Psoas muscle (tissue), 8 donors: ENCODE results near the gene COL4A1. TPM values are rescaled to one million over a fixed set of nuclear protein-coding genes. Genes with fewer than 3 reads are reported as not detected.
A peak's percentile ranks its signal among the peaks of the same experiment; 100 is the strongest.

ENCODE experiments used
- ATAC-seq, 4 donors: fragments of 200-7000 bp; cut with Tn5 transposase; one replicate each; pipeline ENCODE4 v1.9.1; 2020; ENCODE audit warnings: moderate library complexity in 3 of 4, mild to moderate bottlenecking in 2 of 4
- DNase-seq, 2 donors: peaks; one replicate each; pipeline ENCODE4 v3.0.0-alpha.2; 2020
- H3K27ac ChIP-seq: fragments of 200-600 bp; one replicate; pipeline ENCODE4 v1.8.0; 2022
- H3K27me3 ChIP-seq, 3 donors: fragments of 200-600 bp in 1 of 3; one replicate each; pipeline versions ENCODE4 v1.6.1 to v1.8.0; 2013 to 2022; ENCODE audit warnings: low read length in 2 of 3, mild to moderate bottlenecking in 2 of 3, moderate library complexity in 1 of 3; ENCODE audit not compliant: insufficient read depth in 3 of 3
- H3K36me3 ChIP-seq, 2 donors: fragments of 200-600 bp in 1 of 2; one replicate each; pipeline versions ENCODE4 v1.6.1 to v1.8.0; 2013 to 2022; ENCODE audit warnings: low read depth in 1 of 2, mild to moderate bottlenecking in 1 of 2, moderate library complexity in 1 of 2; ENCODE audit not compliant: insufficient read depth in 1 of 2
- H3K4me1 ChIP-seq: fragments of 200-600 bp; one replicate; pipeline ENCODE4 v1.8.0; 2022
- H3K4me3 ChIP-seq: fragments of 200-600 bp; one replicate; pipeline ENCODE4 v1.8.0; 2022; ENCODE audit warnings: mild to moderate bottlenecking
- H3K9me3 ChIP-seq: fragments of 200-600 bp; one replicate; pipeline ENCODE4 v1.8.0; 2022
- WGBS, 3 donors: extraction: QIAGEN DNeasy Blood & Tissue Kit; methylation state at CpG; one replicate each; pipeline versions ENCODE4 v1.1.6 to v1.1.7; 2013; 5-methylcytosine and 5-hydroxymethylcytosine counted together
- intact Hi-C, 2 donors: fragments of 100-400 bp; cut with DNase I; formaldehyde crosslinking; loops; one replicate each; pipeline versions ENCODE4 v1.11.0 to v1.14.2; 2022
- polyA plus RNA-seq, 3 donors: library from polyadenylated mRNA; stranded (reverse); fragments of 200-250 nt; gene quantifications; one replicate each; pipeline ENCODE4 v1.2.3, GENCODE V29; 2013
- total RNA-seq, 4 donors: library from RNA; stranded (reverse); fragmentation: NEBNext Ultra II Directional in 2 of 4; extraction: Animal tissue kit (Norgen Biotek cat#: 25700) in 2 of 4; gene quantifications; one replicate each; pipeline versions ENCODE4 v1.2.1 to v1.2.4, GENCODE V29; 2021 to 2023
- TF ChIP-seq, protein P1 (sequence below): fragments of 200-600 bp; IDR thresholded peaks from one replicate; pipeline ENCODE4 v1.8.0; 2022; ENCODE audit warnings: antibody characterized with exemption
- donor health status: healthy with polysubstance abuse.
- donor health status: DM: no; HTN: no; CAD: no; lungs with moderate emphysema.
- donor health status: Bipolar disorder and iron deficiency.
- donor health status: healthy.
- donor health status: DM: yes; HTN: yes; CAD: no.
- donor health status: DM: no; HTN: no; CAD: no.
- donor health status: DM: no; HTN: no; CAD: no.
- donor health status: DM: yes; HTN: yes; CAD: no.

COL4A1 gene
- total and polyA plus RNA-seq, 7 donors = 39.0 to 127 (median 97.0) TPM

DNA sequence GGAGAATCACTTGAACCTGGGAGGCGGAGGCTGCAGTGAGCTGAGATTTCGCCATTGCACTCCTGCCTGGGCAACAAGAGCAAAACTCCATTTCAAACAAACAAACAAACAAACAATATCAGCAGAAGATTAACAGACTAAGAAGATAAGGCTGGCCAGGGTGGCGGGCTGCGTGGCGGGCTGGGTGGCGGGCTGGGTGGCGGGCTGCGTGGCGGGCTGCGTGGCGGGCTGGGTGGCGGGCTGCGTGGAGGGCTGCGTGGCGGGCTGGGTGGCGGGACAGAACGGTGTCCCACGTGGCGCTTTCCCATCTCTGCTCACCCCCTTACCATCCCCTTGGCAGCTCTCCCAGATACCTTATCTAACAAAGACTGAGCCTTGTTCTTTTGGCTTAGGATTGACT, 196.2 kb downstream of the COL4A1 start:
- ATAC-seq (no peak), DNase-seq (no peak)
- Histone ChIP-seq H3K9me3 (no peaks in the 10 kb centered on the region), H3K4me1 (peaks cover 13% of the 10 kb centered on the region), H3K27me3 (no peaks in the 10 kb centered on the region), H3K27ac (peak overlapping the region; percentile 83), H3K4me3 (no peak overlapping the region), H3K36me3 (no peaks in the 10 kb centered on the region)
- intact Hi-C loops = loop anchor here in 1 of 2 donors (2.0 kb wide), 1 partner anchor 324 kb away; the partner anchor contains the start of gene IRS2
- TF ChIP-seq, protein P1, sequence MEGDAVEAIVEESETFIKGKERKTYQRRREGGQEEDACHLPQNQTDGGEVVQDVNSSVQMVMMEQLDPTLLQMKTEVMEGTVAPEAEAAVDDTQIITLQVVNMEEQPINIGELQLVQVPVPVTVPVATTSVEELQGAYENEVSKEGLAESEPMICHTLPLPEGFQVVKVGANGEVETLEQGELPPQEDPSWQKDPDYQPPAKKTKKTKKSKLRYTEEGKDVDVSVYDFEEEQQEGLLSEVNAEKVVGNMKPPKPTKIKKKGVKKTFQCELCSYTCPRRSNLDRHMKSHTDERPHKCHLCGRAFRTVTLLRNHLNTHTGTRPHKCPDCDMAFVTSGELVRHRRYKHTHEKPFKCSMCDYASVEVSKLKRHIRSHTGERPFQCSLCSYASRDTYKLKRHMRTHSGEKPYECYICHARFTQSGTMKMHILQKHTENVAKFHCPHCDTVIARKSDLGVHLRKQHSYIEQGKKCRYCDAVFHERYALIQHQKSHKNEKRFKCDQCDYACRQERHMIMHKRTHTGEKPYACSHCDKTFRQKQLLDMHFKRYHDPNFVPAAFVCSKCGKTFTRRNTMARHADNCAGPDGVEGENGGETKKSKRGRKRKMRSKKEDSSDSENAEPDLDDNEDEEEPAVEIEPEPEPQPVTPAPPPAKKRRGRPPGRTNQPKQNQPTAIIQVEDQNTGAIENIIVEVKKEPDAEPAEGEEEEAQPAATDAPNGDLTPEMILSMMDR = no peak
- WGBS, 3 donors = 98 to 100% (median 99%) methylated on average over 13 to 19 of the region's 19 CpGs

DNA sequence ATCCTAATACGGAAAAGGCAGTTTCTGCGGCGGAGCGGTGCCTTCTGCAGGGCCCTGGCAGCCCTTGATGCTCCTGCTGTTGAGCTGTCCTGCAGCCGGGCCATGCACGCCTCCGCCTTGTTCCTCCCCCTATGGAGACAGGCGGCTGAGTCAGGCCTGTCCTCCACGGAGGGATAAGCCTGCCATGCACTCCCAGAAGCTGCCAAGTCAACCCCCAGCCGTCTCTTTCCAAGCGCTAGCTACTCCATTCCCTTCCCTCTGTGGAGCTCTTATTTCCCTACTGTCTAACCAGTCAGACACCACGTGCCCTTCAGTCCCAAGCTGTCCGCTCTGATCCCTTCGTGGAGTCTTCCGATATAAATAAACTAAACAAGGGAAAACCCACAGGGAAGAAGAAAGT, 197.0 kb downstream of the COL4A1 start:
- no peaks in the 10 kb centered on the region for H3K9me3 ChIP-seq
- H3K36me3 ChIP-seq = no peaks in the 10 kb centered on the region
- ATAC-seq (peak; percentile 80 to 90 (median 86)), DNase-seq (peak; percentile 87 to 92)
- H3K4me1 ChIP-seq = peaks cover 13% of the 10 kb centered on the region
- peak overlapping the region; percentile 83 for H3K27ac ChIP-seq
- TF ChIP-seq, protein P1 = no peak
- intact Hi-C loops = loop anchor here in 1 of 2 donors (2.0 to 10.0 kb wide), 4 partner anchors 323 to 1149 kb away; partner anchors contain the start of gene IRS2
- H3K27me3 ChIP-seq = no peaks in the 10 kb centered on the region
- 12 to 27% (median 18%) methylated on average over 15 of the region's 15 CpGs for WGBS, 3 donors
- H3K4me3 ChIP-seq = no peak overlapping the region

DNA sequence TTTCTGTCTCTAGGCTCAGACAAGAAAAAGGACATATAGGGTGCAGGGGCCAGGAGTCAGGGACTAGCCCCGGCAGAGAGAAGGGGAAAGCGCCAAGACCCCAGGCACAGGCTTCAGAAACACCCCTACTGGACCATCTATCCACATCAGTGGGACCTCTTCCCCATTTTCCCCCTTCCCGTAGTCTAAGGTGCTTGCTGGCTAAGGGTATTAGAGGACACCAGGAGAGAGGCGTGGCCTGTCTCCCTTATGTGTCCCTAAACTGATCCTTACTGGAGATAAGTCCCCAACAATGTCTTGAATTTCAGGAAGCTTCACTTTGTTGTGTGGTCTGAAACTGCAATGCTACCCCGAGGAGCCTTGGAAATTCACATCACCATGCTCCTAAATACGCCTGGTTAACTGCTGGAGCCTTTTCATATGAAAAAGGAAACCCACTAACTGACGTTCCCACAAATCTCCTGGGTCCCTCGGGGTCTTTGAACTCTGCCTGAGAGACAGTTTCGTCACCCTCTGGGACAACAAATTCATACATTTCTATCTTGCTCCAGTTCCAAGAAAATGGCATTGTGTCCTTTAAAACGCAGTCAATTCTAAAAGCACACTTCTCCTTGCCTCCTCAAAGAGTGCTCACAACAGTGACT, 197.7 kb downstream of the COL4A1 start:
- DNase-seq (no peak), ATAC-seq (peak in 2 of 4 donors; percentile 1 to 2)
- H3K4me3 ChIP-seq = no peak overlapping the region
- no peaks in the 10 kb centered on the region for H3K27me3 ChIP-seq
- H3K4me1 ChIP-seq = peaks cover 13% of the 10 kb centered on the region
- 49 to 55% (median 54%) methylated on average over 10 of the region's 10 CpGs for WGBS, 3 donors
- intact Hi-C loops = loop anchor here in 1 of 2 donors (2.0 to 10.0 kb wide), 3 partner anchors 484 to 1148 kb away; no protein-coding TSS in a partner anchor
- no peaks in the 10 kb centered on the region for H3K9me3 ChIP-seq
- no peaks in the 10 kb centered on the region for H3K36me3 ChIP-seq
- peak overlapping the region; percentile 83 for H3K27ac ChIP-seq
- TF ChIP-seq, protein P1 = no peak

DNA sequence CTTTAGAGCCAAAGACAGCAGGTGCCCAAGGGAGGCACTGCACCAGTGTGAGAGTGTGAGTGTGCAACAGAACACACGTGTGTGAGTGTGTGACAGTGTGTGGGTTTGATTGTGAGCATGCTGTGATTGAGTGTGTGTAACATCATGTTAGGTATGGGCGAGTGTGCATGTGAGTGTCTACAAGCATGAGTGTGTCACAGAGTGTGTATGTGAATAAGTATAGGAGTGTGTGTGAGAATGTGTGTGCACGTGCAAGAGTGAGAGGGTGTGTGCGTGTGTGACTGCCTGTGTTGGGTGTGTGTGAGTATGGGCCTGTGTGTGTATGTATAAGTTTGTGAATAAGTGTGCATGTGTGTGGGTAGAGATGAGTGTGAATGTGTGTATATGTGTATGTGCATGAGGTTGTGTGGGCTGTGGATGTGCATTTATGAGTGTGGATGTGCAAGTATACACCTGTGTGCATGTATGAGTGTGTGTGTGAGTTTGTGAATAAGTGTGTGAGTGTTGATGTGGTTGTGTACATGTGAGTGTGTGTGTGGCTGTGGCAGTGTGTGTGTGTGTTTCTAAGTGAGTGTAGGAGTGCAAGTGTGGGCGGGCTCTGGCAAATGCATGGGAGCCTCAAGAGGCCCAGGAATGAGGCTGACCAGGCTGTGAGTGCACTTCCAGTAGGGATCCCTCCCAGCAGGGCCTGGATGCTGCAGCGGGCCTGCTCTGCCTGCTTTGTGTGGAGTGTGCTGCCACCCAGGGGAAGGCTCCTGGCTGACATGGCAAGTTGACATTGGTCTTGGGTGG, 198.4 kb downstream of the COL4A1 start:
- Histone ChIP-seq H3K9me3 (no peaks in the 10 kb centered on the region), H3K36me3 (no peaks in the 10 kb centered on the region), H3K4me3 (no peak overlapping the region), H3K27me3 (no peaks in the 10 kb centered on the region), H3K4me1 (peaks cover 13% of the 10 kb centered on the region), H3K27ac (peak overlapping the region; percentile 83)
- TF ChIP-seq, protein P1 = peak; percentile 61
- ATAC-seq (peak; percentile 75 to 87 (median 78)), DNase-seq (peak; percentile 78 to 86)
- intact Hi-C loops = loop anchor here in 1 of 2 donors (2.0 to 10.0 kb wide), 3 partner anchors 484 to 1148 kb away; no protein-coding TSS in a partner anchor
- 78 to 83% (median 83%) methylated on average over 6 of the region's 6 CpGs for WGBS, 3 donors
